ENCODE measurements around the gene CHAT.

CHAT gene

DNA sequence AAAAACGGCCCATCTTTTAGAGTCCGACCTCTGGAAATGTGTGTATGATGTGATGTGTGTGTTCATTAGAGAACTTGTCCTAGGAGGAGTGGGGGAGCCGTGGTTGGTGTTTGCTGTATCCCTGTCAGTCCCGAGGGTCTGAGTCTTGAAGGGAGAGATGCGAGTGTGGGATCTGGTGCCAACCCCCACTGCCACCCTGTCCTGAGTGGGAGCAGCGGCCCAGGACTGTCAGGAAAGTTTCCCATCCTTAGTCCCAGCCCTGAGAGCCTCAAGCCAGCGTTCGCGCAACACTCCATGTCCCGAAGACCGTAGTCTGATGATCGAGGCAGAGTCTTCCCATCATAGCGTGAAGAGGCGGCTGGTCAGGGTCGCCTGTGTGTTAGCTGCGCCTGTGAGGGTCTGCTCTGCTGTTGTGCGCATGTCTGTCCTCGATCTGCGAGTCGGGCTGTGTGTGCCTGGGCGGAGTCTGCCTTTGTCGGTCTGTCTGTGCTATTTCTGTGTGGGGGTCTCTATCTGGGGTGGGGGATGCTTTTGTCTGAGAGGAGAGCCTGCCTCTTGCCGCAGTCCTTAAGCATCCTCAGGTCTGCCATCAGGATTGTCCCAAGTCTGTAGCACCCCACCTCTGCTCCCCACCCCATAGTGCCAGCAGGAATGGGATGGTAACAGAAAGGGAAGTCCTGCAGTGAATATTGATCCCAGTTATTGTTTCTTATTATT is 514 bp upstream of the CHAT start:
- no peak for ATAC-seq
- no peak for TF ChIP-seq ZNF8 (CRISPR knock-in tag; IDR thresholded peaks at IDR 0.05)
- no peak for TF ChIP-seq ZNF565 (CRISPR knock-in tag; conservative IDR thresholded peaks at IDR 0.05; ENCODE audit: low read depth)
- no peak for TF ChIP-seq BACH2 (CRISPR knock-in tag; IDR thresholded peaks at IDR 0.05; ENCODE audit: borderline replicate concordance)
- TF ChIP-seq SNAI2 (CRISPR knock-in tag; IDR thresholded peaks at IDR 0.05) = no peak
- no peak for TF ChIP-seq GLIS3 (CRISPR knock-in tag; IDR thresholded peaks at IDR 0.05)
- no peak for TF ChIP-seq RARB (CRISPR knock-in tag; IDR thresholded peaks at IDR 0.05)
- TF ChIP-seq, protein P1, sequence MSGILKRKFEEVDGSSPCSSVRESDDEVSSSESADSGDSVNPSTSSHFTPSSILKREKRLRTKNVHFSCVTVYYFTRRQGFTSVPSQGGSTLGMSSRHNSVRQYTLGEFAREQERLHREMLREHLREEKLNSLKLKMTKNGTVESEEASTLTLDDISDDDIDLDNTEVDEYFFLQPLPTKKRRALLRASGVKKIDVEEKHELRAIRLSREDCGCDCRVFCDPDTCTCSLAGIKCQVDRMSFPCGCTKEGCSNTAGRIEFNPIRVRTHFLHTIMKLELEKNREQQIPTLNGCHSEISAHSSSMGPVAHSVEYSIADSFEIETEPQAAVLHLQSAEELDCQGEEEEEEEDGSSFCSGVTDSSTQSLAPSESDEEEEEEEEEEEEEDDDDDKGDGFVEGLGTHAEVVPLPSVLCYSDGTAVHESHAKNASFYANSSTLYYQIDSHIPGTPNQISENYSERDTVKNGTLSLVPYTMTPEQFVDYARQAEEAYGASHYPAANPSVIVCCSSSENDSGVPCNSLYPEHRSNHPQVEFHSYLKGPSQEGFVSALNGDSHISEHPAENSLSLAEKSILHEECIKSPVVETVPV (CRISPR knock-in tag; IDR thresholded peaks at IDR 0.05) = no peak
- no peak for TF ChIP-seq OSR1 (CRISPR knock-in tag; IDR thresholded peaks at IDR 0.05)
- no peak for TF ChIP-seq ZFP30 (CRISPR knock-in tag; IDR thresholded peaks at IDR 0.05)
- TF ChIP-seq, protein P2, sequence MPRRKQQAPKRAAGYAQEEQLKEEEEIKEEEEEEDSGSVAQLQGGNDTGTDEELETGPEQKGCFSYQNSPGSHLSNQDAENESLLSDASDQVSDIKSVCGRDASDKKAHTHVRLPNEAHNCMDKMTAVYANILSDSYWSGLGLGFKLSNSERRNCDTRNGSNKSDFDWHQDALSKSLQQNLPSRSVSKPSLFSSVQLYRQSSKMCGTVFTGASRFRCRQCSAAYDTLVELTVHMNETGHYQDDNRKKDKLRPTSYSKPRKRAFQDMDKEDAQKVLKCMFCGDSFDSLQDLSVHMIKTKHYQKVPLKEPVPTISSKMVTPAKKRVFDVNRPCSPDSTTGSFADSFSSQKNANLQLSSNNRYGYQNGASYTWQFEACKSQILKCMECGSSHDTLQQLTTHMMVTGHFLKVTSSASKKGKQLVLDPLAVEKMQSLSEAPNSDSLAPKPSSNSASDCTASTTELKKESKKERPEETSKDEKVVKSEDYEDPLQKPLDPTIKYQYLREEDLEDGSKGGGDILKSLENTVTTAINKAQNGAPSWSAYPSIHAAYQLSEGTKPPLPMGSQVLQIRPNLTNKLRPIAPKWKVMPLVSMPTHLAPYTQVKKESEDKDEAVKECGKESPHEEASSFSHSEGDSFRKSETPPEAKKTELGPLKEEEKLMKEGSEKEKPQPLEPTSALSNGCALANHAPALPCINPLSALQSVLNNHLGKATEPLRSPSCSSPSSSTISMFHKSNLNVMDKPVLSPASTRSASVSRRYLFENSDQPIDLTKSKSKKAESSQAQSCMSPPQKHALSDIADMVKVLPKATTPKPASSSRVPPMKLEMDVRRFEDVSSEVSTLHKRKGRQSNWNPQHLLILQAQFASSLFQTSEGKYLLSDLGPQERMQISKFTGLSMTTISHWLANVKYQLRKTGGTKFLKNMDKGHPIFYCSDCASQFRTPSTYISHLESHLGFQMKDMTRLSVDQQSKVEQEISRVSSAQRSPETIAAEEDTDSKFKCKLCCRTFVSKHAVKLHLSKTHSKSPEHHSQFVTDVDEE (CRISPR knock-in tag; IDR thresholded peaks at IDR 0.05) = no peak
- TF ChIP-seq PPARA (CRISPR knock-in tag; IDR thresholded peaks at IDR 0.05; ENCODE audit: borderline replicate concordance) = no peak
- TF ChIP-seq ZC3H10 (CRISPR knock-in tag; IDR thresholded peaks at IDR 0.05) = no peak

DNA sequence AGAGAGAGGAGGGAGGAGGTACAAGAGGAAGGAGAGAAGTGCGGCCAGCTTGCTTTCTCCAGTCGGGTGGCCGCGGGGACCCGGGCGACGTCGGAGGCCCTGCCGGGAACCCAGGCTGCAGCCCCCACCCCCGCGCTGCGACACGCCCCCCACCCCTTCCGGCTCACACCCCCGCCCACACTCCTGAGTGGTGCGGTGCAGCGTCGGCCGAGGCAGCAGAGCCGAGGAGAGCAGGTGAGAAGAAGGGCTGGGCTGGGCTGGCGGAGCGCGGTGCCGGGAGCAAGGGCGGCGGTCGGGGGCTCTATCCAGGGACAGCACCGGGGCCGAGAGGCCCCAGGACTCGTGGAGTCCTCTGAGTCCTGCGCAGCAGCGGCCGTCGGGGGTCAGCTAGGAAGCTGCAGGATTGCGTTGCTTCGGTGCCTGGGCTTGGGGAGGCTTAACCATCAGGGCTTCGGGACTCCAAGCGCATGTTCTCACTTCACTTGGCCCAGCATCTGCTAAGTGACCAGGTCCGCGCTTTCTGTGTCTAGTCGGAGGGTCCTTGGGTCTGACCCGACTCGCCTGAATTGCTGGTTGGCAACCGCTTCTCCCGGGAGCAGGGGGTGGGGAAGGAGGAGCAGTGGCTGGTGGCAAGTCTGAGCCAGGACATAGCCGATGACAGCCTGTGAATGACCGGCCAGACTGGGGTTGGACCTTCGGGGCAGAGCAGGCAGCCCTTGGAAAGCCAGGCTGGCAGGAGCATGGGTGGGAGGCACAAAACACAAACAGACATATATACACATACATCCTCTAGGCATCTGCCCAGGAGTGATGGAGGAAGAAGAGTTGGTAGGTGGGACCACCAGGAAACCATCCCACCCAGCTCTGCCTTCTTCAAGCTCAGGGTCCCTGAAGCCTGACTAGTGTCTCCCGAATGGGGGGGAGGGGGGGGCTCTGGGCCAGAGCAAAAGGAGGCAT is 683 bp downstream of the CHAT start:
- TF ChIP-seq ZNF8 (CRISPR knock-in tag; IDR thresholded peaks at IDR 0.05) (no peak), ZNF70 (CRISPR knock-in tag; IDR thresholded peaks at IDR 0.05) (no peak)
- ATAC-seq = no peak

DNA sequence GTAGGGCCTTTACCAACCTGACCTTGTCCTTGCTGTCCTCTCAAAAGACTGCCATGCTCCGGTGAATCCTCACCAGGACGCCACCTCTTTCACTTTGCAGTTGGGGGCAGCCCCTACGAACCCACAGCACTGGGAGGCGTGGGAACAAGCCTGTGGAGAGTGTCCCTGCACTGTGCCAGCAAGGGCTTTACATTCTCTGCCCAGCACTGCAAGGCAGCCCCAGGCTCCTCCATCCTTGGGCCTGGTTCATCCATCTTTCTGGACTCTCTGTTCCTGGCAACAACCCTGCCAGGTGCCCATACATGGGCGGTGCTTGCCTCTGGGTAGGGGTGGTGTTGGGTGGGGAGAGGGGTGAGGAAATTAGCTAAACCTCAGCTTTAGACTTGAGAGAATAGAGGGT is 1.4 kb downstream of the CHAT start:
- TF ChIP-seq TOX (CRISPR knock-in tag; IDR thresholded peaks at IDR 0.05; ENCODE audit: borderline replicate concordance) (no peak), ZNF8 (CRISPR knock-in tag; IDR thresholded peaks at IDR 0.05) (no peak), PPARA (CRISPR knock-in tag; IDR thresholded peaks at IDR 0.05; ENCODE audit: borderline replicate concordance) (no peak), SNAI2 (CRISPR knock-in tag; IDR thresholded peaks at IDR 0.05) (no peak), ZFP3 (CRISPR knock-in tag; IDR thresholded peaks at IDR 0.05) (no peak), ZNF70 (CRISPR knock-in tag; IDR thresholded peaks at IDR 0.05) (no peak), TCF4 (CRISPR knock-in tag; IDR thresholded peaks at IDR 0.05; ENCODE audit: borderline replicate concordance) (no peak), GLIS3 (CRISPR knock-in tag; IDR thresholded peaks at IDR 0.05) (no peak), CSDC2 (CRISPR knock-in tag; IDR thresholded peaks at IDR 0.05) (no peak), ARNTL (CRISPR knock-in tag; IDR thresholded peaks at IDR 0.05; ENCODE audit: borderline replicate concordance, low read depth) (no peak), ESRRG (CRISPR knock-in tag; IDR thresholded peaks at IDR 0.05) (no peak), OSR1 (CRISPR knock-in tag; IDR thresholded peaks at IDR 0.05) (no peak), ZC3H10 (CRISPR knock-in tag; IDR thresholded peaks at IDR 0.05) (no peak), ZFP30 (CRISPR knock-in tag; IDR thresholded peaks at IDR 0.05) (no peak), ISL1 (CRISPR knock-in tag; IDR thresholded peaks at IDR 0.05) (no peak)
- TF ChIP-seq, protein P2 (CRISPR knock-in tag; IDR thresholded peaks at IDR 0.05) = no peak
- TF ChIP-seq, protein P1 (CRISPR knock-in tag; IDR thresholded peaks at IDR 0.05) = no peak
- TF ChIP-seq, protein P3, sequence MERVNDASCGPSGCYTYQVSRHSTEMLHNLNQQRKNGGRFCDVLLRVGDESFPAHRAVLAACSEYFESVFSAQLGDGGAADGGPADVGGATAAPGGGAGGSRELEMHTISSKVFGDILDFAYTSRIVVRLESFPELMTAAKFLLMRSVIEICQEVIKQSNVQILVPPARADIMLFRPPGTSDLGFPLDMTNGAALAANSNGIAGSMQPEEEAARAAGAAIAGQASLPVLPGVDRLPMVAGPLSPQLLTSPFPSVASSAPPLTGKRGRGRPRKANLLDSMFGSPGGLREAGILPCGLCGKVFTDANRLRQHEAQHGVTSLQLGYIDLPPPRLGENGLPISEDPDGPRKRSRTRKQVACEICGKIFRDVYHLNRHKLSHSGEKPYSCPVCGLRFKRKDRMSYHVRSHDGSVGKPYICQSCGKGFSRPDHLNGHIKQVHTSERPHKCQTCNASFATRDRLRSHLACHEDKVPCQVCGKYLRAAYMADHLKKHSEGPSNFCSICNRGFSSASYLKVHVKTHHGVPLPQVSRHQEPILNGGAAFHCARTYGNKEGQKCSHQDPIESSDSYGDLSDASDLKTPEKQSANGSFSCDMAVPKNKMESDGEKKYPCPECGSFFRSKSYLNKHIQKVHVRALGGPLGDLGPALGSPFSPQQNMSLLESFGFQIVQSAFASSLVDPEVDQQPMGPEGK (CRISPR knock-in tag; IDR thresholded peaks at IDR 0.05; ENCODE audit: borderline replicate concordance) = no peak
- TF ChIP-seq, protein P4, sequence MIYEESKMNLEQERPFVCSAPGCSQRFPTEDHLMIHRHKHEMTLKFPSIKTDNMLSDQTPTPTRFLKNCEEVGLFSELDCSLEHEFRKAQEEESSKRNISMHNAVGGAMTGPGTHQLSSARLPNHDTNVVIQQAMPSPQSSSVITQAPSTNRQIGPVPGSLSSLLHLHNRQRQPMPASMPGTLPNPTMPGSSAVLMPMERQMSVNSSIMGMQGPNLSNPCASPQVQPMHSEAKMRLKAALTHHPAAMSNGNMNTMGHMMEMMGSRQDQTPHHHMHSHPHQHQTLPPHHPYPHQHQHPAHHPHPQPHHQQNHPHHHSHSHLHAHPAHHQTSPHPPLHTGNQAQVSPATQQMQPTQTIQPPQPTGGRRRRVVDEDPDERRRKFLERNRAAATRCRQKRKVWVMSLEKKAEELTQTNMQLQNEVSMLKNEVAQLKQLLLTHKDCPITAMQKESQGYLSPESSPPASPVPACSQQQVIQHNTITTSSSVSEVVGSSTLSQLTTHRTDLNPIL (CRISPR knock-in tag; IDR thresholded peaks at IDR 0.05; ENCODE audit: low read depth) = no peak
- ATAC-seq = no peak

All from SK-N-SH treated with all-trans-retinoic acid at 6 μM for 48 hours (cell line).